ENCODE results near the gene CCNH.

DNA sequence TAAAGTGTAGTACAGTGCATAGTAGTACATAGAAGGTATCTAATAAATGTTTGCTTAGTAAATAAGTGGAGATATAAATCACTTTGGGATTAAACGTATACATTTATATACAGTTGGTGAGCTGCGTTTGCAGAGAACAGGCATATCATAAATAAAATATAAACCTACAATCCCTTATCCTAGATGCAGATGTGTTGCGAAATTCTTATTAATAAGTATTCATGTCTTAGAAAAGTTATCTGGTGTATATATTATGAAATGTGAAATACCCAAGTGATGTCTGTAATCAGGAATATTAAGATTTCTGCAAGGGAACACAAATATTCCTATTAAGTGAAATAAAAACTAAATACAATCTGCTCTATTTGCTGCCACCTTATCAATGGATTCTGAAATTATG is 8.8 kb downstream of the CCNH start:
- TF ChIP-seq, protein P1, sequence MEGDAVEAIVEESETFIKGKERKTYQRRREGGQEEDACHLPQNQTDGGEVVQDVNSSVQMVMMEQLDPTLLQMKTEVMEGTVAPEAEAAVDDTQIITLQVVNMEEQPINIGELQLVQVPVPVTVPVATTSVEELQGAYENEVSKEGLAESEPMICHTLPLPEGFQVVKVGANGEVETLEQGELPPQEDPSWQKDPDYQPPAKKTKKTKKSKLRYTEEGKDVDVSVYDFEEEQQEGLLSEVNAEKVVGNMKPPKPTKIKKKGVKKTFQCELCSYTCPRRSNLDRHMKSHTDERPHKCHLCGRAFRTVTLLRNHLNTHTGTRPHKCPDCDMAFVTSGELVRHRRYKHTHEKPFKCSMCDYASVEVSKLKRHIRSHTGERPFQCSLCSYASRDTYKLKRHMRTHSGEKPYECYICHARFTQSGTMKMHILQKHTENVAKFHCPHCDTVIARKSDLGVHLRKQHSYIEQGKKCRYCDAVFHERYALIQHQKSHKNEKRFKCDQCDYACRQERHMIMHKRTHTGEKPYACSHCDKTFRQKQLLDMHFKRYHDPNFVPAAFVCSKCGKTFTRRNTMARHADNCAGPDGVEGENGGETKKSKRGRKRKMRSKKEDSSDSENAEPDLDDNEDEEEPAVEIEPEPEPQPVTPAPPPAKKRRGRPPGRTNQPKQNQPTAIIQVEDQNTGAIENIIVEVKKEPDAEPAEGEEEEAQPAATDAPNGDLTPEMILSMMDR (IDR thresholded peaks at IDR 0.05) = no peak
- no peak for TF ChIP-seq POLR2A (IDR thresholded peaks at IDR 0.05)
